OCI-LY3 (cell line): ENCODE measurements around the gene ELMO1.

Source experiments
- H2AFZ ChIP-seq: fragments of 200-600, 300-600 bp; shearing (Covaris generic); 2 replicates; pipeline ENCODE4 v1.6.0; 2014; ENCODE audit warnings: antibody characterized with exemption, low read depth, low read length
- H3K27ac ChIP-seq: fragments of 200-600, 300-600 bp; sonication (generic); 2 replicates; pipeline ENCODE4 v1.5.1; 2014; ENCODE audit warnings: mild to moderate bottlenecking, low read length, moderate library complexity, mixed read lengths
- H3K27me3 ChIP-seq: fragments of 200-600, 300-600 bp; sonication (generic); 2 replicates; pipeline ENCODE4 v1.6.1; 2014; ENCODE audit warnings: low read depth, low read length, mixed read lengths
- H3K36me3 ChIP-seq: fragments of 200-600, 300-600 bp; sonication (generic); replicated peaks from 2 replicates; pipeline ENCODE3; 2014; ENCODE audit warnings: low read depth, low read length, mixed read lengths
- H3K4me1 ChIP-seq: fragments of 300-600, 200-600 bp; sonication (generic); 2 replicates; pipeline ENCODE4 v1.6.1; 2014; ENCODE audit warnings: low read length, mixed read lengths
- H3K4me2 ChIP-seq: fragments of 200-600, 300-600 bp; sonication (generic); 2 replicates; pipeline ENCODE4 v1.6.1; 2014; ENCODE audit warnings: low read length, mixed read lengths
- H3K4me3 ChIP-seq: fragments of 300-600, 200-600 bp; sonication (generic); 2 replicates; pipeline ENCODE4 v1.5.1; 2014; ENCODE audit warnings: antibody characterized with exemption, mild to moderate bottlenecking, low read length, moderate library complexity
- H3K79me2 ChIP-seq: fragments of 300-600, 200-600 bp; shearing (Covaris generic); 2 replicates; pipeline ENCODE4 v1.6.1; 2014; ENCODE audit warnings: mild to moderate bottlenecking, low read length, mixed read lengths
- H3K9ac ChIP-seq: fragments of 300-600, 200-600 bp; shearing (Covaris generic); 2 replicates; pipeline ENCODE4 v1.6.0; 2014; ENCODE audit warnings: mild to moderate bottlenecking, low read length, moderate library complexity
- H3K9me3 ChIP-seq: fragments of 200-600, 300-600 bp; shearing (Covaris generic); 2 replicates; pipeline ENCODE4 v1.6.1; 2014; ENCODE audit warnings: low read length, mixed read lengths; ENCODE audit not compliant: insufficient read depth
- H4K20me1 ChIP-seq: fragments of 200-600, 300-600 bp; sonication (generic); 2 replicates; pipeline ENCODE4 v1.6.1; 2016; ENCODE audit warnings: low read length, mixed read lengths; ENCODE audit not compliant: insufficient read depth
- EZH2phosphoT487 ChIP-seq: fragments of 200-600 bp; shearing (Covaris generic); IDR thresholded peaks from 2 replicates; pipeline ENCODE4 v1.6.1; 2018; ENCODE audit warnings: antibody characterized with exemption, mixed run types, low read depth
- TF ChIP-seq, protein P1 (sequence below): fragments of 200-600, 300-600 bp; sonication (generic); IDR thresholded peaks from 2 replicates; pipeline ENCODE4 v1.5.1; 2014; ENCODE audit warnings: antibody characterized with exemption, low read length, low read depth

The ELMO1 gene

DNA sequence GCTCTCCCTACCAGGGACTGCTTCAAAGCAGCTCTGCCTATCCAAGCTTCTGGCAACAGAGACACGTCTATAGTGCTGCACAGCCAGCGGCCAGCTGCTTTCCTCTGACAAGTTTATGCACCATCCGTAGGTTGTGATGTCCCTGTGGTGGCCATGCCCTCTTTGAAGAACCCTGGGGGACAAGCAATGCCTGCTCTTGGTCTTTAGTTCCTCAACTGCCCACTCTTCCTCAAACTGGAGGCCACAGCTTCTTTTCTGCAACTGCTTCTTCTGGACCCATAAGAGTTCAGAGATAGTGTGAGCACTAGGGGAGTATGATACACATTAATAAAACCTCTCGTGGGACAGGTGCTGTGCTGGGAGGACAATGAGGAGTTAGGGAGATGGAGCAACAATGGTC, 164.9 kb downstream of the ELMO1 start:
- no peaks in the 10 kb centered on the region for H3K27me3 ChIP-seq
- TF ChIP-seq, protein P1, sequence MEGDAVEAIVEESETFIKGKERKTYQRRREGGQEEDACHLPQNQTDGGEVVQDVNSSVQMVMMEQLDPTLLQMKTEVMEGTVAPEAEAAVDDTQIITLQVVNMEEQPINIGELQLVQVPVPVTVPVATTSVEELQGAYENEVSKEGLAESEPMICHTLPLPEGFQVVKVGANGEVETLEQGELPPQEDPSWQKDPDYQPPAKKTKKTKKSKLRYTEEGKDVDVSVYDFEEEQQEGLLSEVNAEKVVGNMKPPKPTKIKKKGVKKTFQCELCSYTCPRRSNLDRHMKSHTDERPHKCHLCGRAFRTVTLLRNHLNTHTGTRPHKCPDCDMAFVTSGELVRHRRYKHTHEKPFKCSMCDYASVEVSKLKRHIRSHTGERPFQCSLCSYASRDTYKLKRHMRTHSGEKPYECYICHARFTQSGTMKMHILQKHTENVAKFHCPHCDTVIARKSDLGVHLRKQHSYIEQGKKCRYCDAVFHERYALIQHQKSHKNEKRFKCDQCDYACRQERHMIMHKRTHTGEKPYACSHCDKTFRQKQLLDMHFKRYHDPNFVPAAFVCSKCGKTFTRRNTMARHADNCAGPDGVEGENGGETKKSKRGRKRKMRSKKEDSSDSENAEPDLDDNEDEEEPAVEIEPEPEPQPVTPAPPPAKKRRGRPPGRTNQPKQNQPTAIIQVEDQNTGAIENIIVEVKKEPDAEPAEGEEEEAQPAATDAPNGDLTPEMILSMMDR, result no peak
- no peak for TF ChIP-seq EZH2phosphoT487

DNA sequence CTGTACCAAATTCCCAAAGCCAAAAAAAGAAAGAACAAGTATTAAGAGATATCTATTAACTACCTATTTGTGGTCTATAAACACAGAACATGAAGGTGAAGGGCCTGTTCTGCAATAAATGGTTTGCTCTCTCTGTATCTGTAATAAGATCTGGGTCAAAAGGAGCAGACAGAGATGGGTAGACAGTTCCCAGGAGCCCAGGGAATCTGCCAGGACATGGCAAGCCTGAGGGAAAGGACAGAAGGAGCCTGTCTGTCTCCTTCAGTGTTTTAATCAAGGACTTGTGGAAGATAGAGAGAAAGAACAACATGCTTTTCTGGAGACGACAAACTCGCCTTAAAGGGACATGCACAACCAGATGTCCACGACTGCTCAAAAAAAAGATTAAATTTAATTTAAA, 165.7 kb downstream of the ELMO1 start:
- peaks cover 20% of the 10 kb centered on the region for H3K36me3 ChIP-seq
- H3K4me3 ChIP-seq, result no peak overlapping the region
- no peak overlapping the region for H3K27ac ChIP-seq
- no peak overlapping the region for H3K4me2 ChIP-seq
- TF ChIP-seq, protein P1, result no peak
- H3K79me2 ChIP-seq, result peaks cover 100% of the 10 kb centered on the region
- H3K9ac ChIP-seq, result no peak overlapping the region
- H3K9me3 ChIP-seq, result no peaks in the 10 kb centered on the region
- H3K4me1 ChIP-seq, result peaks cover 12% of the 10 kb centered on the region; the same call in 1 of the 2 replicates
- no peak overlapping the region for H2AFZ ChIP-seq
- H3K27me3 ChIP-seq, result no peaks in the 10 kb centered on the region
- peaks cover 96% of the 10 kb centered on the region for H4K20me1 ChIP-seq

More for the DNA sequence above, 164.9 kb downstream of the ELMO1 start:
- Histone ChIP-seq H3K79me2 (peaks cover 100% of the 10 kb centered on the region), H3K36me3 (peaks cover 21% of the 10 kb centered on the region), H3K9ac (no peak overlapping the region), H4K20me1 (peaks cover 94% of the 10 kb centered on the region), H3K4me3 (no peak overlapping the region), H2AFZ (no peak overlapping the region), H3K4me2 (no peak overlapping the region), H3K4me1 (peaks cover 12% of the 10 kb centered on the region; the same call in 1 of the 2 replicates), H3K27ac (no peak overlapping the region), H3K9me3 (no peaks in the 10 kb centered on the region)

DNA sequence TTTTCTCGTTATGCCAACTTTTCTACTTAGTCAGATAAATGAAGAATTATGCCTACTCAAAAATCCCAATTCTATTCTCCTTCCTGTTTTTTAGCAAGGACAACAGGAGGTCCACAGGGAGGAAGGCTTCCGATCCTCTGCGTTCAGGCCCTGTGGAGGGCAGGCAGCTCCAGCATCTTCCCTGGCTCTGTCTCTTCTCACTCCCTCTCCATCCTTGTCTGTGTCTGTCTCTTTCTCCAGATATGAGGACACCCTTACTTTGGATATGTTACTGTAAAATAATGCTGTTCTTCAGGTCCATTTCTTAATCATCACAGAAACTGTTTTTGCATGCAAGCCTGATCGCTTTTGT, 166.6 kb downstream of the ELMO1 start:
- Histone ChIP-seq H3K4me2 (no peak overlapping the region), H3K27ac (no peak overlapping the region), H3K79me2 (peaks cover 100% of the 10 kb centered on the region), H4K20me1 (peaks cover 96% of the 10 kb centered on the region), H2AFZ (no peak overlapping the region), H3K4me3 (no peak overlapping the region), H3K27me3 (no peaks in the 10 kb centered on the region), H3K9me3 (no peaks in the 10 kb centered on the region), H3K9ac (no peak overlapping the region), H3K36me3 (peaks cover 22% of the 10 kb centered on the region), H3K4me1 (peaks cover 12% of the 10 kb centered on the region; the same call in 1 of the 2 replicates)
- TF ChIP-seq, protein P1, result no peak
- no peak for TF ChIP-seq EZH2phosphoT487

DNA sequence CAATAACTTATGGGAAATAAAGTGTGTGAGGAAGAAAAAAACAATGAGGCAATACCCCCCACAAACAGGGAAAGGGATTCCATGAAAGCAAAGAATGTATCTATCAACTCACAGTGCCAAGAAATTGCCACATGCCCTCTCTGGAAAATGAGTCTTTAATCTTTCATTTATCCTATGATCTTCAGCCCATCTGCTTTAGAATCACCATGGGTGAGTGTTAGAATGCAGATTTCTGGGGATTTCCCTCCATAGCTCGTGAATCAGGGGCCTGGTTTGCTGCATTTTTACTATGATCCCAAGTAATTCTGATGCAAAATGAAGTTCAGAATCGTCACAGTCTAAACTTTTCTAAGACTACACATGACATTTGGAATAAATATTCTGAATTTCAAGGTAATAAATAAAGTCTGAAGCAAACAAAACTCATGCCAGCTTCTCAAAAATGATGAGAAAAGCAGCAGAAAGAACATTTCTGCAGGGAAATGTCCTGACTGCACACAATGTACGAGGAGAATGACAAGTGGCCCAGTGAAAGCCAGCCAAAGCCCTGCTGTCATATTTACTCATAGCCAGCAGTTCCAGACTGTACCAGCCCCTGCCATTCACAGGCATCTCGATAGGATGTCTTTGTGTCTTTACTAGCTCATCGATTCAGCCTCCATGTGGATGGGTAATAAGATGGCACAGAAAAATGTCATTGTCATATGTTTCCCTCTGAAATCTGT, 167.1 kb downstream of the ELMO1 start:
- peaks cover 100% of the 10 kb centered on the region for H3K79me2 ChIP-seq
- H3K27ac ChIP-seq, result no peak overlapping the region
- no peak overlapping the region for H3K4me2 ChIP-seq
- H3K27me3 ChIP-seq, result no peaks in the 10 kb centered on the region
- peaks cover 12% of the 10 kb centered on the region; the same call in 1 of the 2 replicates for H3K4me1 ChIP-seq
- peaks cover 96% of the 10 kb centered on the region for H4K20me1 ChIP-seq
- H2AFZ ChIP-seq, result no peak overlapping the region
- no peaks in the 10 kb centered on the region for H3K9me3 ChIP-seq
- no peak overlapping the region for H3K4me3 ChIP-seq
- TF ChIP-seq, protein P1, result no peak
- TF ChIP-seq EZH2phosphoT487, result no peak
- H3K36me3 ChIP-seq, result peaks cover 22% of the 10 kb centered on the region
- H3K9ac ChIP-seq, result no peak overlapping the region
